Heart left ventricle (tissue), 16 donors: ENCODE data around the gene AHSG. TPM values are rescaled to one million over a fixed set of nuclear protein-coding genes. Genes with fewer than 3 reads are reported as not detected.

Experiments used
- ATAC-seq, 4 donors: fragments of 200-7000 bp; cut with Tn5 transposase; one replicate each; pipeline ENCODE4 v1.9.1; 2020 to 2022; ENCODE audit warnings: moderate library complexity in 4 of 4, mild to moderate bottlenecking in 3 of 4, moderate number of reproducible peaks in 1 of 4
- DNase-seq, 5 donors: peaks; one replicate each; pipeline ENCODE4 v3.0.0-alpha.2; 2020
- H3K27ac ChIP-seq, 12 donors: fragments of 200-600 bp; sonication (generic) in 4 of 12; one replicate each; pipeline versions ENCODE4 v1.5.0 to v1.8.0; 2016 to 2022; ENCODE audit warnings: mild to moderate bottlenecking in 2 of 12
- H3K27me3 ChIP-seq, 9 donors: fragments of 200-600 bp; sonication (generic) in 2 of 9; one replicate each; pipeline versions ENCODE4 v1.5.1 to v1.8.0; 2016 to 2022; ENCODE audit warnings: mild to moderate bottlenecking in 3 of 9
- H3K36me3 ChIP-seq, 9 donors: fragments of 200-600 bp; sonication (generic) in 2 of 9; one replicate each; pipeline versions ENCODE4 v1.5.0 to v1.8.0; 2018 to 2022; ENCODE audit warnings: mild to moderate bottlenecking in 2 of 9
- H3K4me1 ChIP-seq, 12 donors: fragments of 200-600 bp; sonication (generic) in 4 of 12; one replicate each; pipeline versions ENCODE4 v1.5.0 to v1.8.0; 2016 to 2022; ENCODE audit warnings: mild to moderate bottlenecking in 3 of 12
- H3K4me3 ChIP-seq, 12 donors: fragments of 200-600 bp; sonication (generic) in 4 of 12; one replicate each; pipeline versions ENCODE4 v1.5.0 to v1.8.0; 2017 to 2022; ENCODE audit warnings: mild to moderate bottlenecking in 9 of 12, moderate library complexity in 4 of 12
- H3K9me3 ChIP-seq, 12 donors: fragments of 200-600 bp; sonication (generic) in 4 of 12; one replicate each; pipeline versions ENCODE4 v1.5.0 to v1.8.0; 2016 to 2022; ENCODE audit warnings: mild to moderate bottlenecking in 1 of 12
- POLR2A ChIP-seq, 2 donors: fragments of 450-650 bp; IDR thresholded peaks; one replicate each; pipeline ENCODE4 v1.6.1; 2017; ENCODE audit warnings: antibody characterized with exemption in 2 of 2, mild to moderate bottlenecking in 2 of 2, moderate library complexity in 2 of 2
- intact Hi-C, 10 donors: fragments of 100-400 bp; cut with DNase I; formaldehyde crosslinking; loops; one replicate each; pipeline versions ENCODE4 v1.11.1 to v1.14.2; 2022
- polyA plus RNA-seq, 2 donors: library from polyadenylated mRNA; stranded (reverse); fragments of 200-250 nt; gene quantifications; one replicate each; pipeline ENCODE4 v1.2.3, GENCODE V29; 2013
- total RNA-seq, 9 donors: library from RNA; depleted of rRNA in 2 of 9; stranded (reverse); fragments of >200 nt in 2 of 9; fragmentation: NEBNext Ultra II Directional in 3 of 9; extraction: Animal tissue kit (Norgen Biotek cat#: 25700) in 3 of 9; gene quantifications; one replicate each; pipeline versions ENCODE4 v1.1.0 to v1.2.4, GENCODE V29; 2016 to 2023
- TF ChIP-seq, protein P1 (sequence below), 12 donors: fragments of 200-600 bp; sonication (generic) in 4 of 12; IDR thresholded peaks; one replicate each; pipeline versions ENCODE4 v1.5.0 to v1.8.0; 2018 to 2022; ENCODE audit warnings: antibody characterized with exemption in 12 of 12, mild to moderate bottlenecking in 5 of 12
- donor health status: ischemic (EF 13 %, LVEDD 7.1; RV severe dilation, severe dysfunction).
- donor health status: healthy with polysubstance abuse.
- donor health status: DM: no; HTN: yes; CAD: no.
- donor health status: DM: no; HTN: no; CAD: no.
- donor health status: ischemic (EF 25% LVEDD 6.9; RV normal size, moderate dysfunction).
- donor health status: ischemic (EF 25% LVEDD 5.7; RV mildly dilated, moderate dysfunction).
- donor health status: healthy.
- donor health status: DM: yes; HTN: yes; CAD: no.
- donor health status: ischemic (EF 35%, LVEDD 5.7; RV mildly dilated, moderate dysfunction).
- donor health status: nonischemic (EF 11% LVEDD 7.7; RV severe dilation, severe dysfunction).
- donor health status: DM: yes; HTN: yes; CAD: no.
- donor health status: PGD.
- donor health status: ischemic (EF 29% LVEDD 5.4; RV normal size, mild dysfunction).
- donor health status: nonischemic (EF 23%, LVEDD 6.1; RV moderate dilation, normal function).

The AHSG gene
- total and polyA plus RNA-seq, 11 donors, result 0.06 TPM; not detected in 10

DNA sequence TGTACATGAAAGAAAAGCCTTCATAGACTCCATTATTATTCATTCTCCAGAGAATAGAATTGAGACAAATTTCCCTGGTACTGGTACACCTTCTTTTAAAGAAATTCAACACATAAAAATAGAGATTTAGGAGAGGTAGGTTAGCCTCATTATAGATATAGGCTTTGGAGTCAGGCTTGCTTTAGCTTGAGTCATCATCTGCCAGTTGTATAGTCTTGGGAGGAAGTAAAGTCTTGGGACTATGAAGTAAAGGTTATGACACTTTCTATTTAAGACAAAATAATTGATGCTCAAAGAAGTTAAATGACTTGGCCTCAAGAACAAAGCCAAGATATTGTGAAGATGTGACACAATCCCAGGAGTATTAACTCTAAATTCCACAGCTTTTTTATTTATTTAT is 57.3 kb downstream of the AHSG start:
- TF ChIP-seq, protein P1, sequence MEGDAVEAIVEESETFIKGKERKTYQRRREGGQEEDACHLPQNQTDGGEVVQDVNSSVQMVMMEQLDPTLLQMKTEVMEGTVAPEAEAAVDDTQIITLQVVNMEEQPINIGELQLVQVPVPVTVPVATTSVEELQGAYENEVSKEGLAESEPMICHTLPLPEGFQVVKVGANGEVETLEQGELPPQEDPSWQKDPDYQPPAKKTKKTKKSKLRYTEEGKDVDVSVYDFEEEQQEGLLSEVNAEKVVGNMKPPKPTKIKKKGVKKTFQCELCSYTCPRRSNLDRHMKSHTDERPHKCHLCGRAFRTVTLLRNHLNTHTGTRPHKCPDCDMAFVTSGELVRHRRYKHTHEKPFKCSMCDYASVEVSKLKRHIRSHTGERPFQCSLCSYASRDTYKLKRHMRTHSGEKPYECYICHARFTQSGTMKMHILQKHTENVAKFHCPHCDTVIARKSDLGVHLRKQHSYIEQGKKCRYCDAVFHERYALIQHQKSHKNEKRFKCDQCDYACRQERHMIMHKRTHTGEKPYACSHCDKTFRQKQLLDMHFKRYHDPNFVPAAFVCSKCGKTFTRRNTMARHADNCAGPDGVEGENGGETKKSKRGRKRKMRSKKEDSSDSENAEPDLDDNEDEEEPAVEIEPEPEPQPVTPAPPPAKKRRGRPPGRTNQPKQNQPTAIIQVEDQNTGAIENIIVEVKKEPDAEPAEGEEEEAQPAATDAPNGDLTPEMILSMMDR (IDR thresholded peaks at IDR 0.05), result no peak
- no peak for TF ChIP-seq POLR2A (IDR thresholded peaks at IDR 0.05)
- H3K4me3 ChIP-seq, result no peak overlapping the region
- intact Hi-C loops, result no loop called here
- no peak overlapping the region for H3K27ac ChIP-seq
- no peak for ATAC-seq
- H3K27me3 ChIP-seq, result peaks cover 0 to 22% (median 0%) of the 10 kb centered on the region in 9 donors
- no peak for DNase-seq
- no peaks in the 10 kb centered on the region for H3K36me3 ChIP-seq
- H3K4me1 ChIP-seq, result no peaks in the 10 kb centered on the region
- H3K9me3 ChIP-seq, result no peaks in the 10 kb centered on the region

Other genes with a start within 250 kb of the AHSG start
- 1 to 10 TPM in 2 of 9 donors, under 1 TPM in 6, not detected in 1; 0.18 to 1.6 (median 0.76) TPM for gene CRYGS, start 68.7 kb upstream of the AHSG start, total RNA-seq
- 1 to 10 TPM in 1 of 2 donors, under 1 TPM in 1; 0.32 to 2.7 TPM for gene CRYGS, start 68.7 kb upstream of the AHSG start, polyA plus RNA-seq
- gene TBCCD1, start 45.7 kb upstream of the AHSG start, total RNA-seq, result 1 to 10 TPM; 6.2 to 9.8 (median 7.6) TPM
- gene TBCCD1, start 45.7 kb upstream of the AHSG start, polyA plus RNA-seq, result 10 to 100 TPM in 1 of 2 donors, 1 to 10 TPM in 1; 2.9 to 10.3 TPM
- gene DNAJB11, start 42.3 kb upstream of the AHSG start, total RNA-seq, result 10 to 100 TPM; 17.3 to 37.7 (median 25.2) TPM
- gene DNAJB11, start 42.3 kb upstream of the AHSG start, polyA plus RNA-seq, result 100 to 1,000 TPM in 1 of 2 donors, 10 to 100 TPM in 1; 33.7 to 151 TPM
- under 1 TPM in 1 of 9 donors, not detected in 8; 0.14 TPM for gene FETUB, start 27.3 kb downstream of the AHSG start, total RNA-seq
- gene FETUB, start 27.3 kb downstream of the AHSG start, polyA plus RNA-seq, result not detected
- gene HRG, start 53.0 kb downstream of the AHSG start, total RNA-seq, result not detected
- gene HRG, start 53.0 kb downstream of the AHSG start, polyA plus RNA-seq, result under 1 TPM in 1 of 2 donors, not detected in 1; 0.04 TPM
- gene KNG1, start 104.3 kb downstream of the AHSG start, total RNA-seq, result 1 to 10 TPM in 1 of 9 donors, under 1 TPM in 4, not detected in 4; 0.17 to 1.0 (median 0.24) TPM
- under 1 TPM in 1 of 2 donors, not detected in 1; 0.11 TPM for gene KNG1, start 104.3 kb downstream of the AHSG start, polyA plus RNA-seq
- gene EIF4A2, start 170.5 kb downstream of the AHSG start, total RNA-seq, result 100 to 1,000 TPM; 291 to 496 (median 375) TPM
- gene EIF4A2, start 170.5 kb downstream of the AHSG start, polyA plus RNA-seq, result 100 to 1,000 TPM; 255 to 330 TPM
- 1 to 10 TPM; 4.6 to 9.8 (median 7.9) TPM for gene RFC4, start 193.4 kb downstream of the AHSG start, total RNA-seq
- 10 to 100 TPM in 1 of 2 donors, 1 to 10 TPM in 1; 7.2 to 21.0 TPM for gene RFC4, start 193.4 kb downstream of the AHSG start, polyA plus RNA-seq
- gene ADIPOQ, start 229.7 kb downstream of the AHSG start, total RNA-seq, result 100 to 1,000 TPM in 1 of 9 donors, 10 to 100 TPM in 2, 1 to 10 TPM in 4, under 1 TPM in 2; 0.12 to 113 (median 1.8) TPM
- 10 to 100 TPM in 1 of 2 donors, 1 to 10 TPM in 1; 1.1 to 19.6 TPM for gene ADIPOQ, start 229.7 kb downstream of the AHSG start, polyA plus RNA-seq